Thyroid gland (tissue), 4 donors: ENCODE results near the gene VPS11.

ENCODE experiments used
- POLR2A ChIP-seq, 2 donors: fragments of 450-650 bp; IDR thresholded peaks; one replicate each; pipeline ENCODE4 v1.6.1; 2017; ENCODE audit warnings: antibody characterized with exemption in 2 of 2, mild to moderate bottlenecking in 2 of 2, moderate library complexity in 1 of 2
- TF ChIP-seq, protein P1 (sequence below), 6 experiments: fragments of 200-600 bp in 3 of 6; fragments of 450-650 bp in 3 of 6; sonication (generic) in 3 of 6; IDR thresholded peaks; one replicate each; pipeline ENCODE4 v1.5.1; 2016 to 2019; ENCODE audit warnings: antibody characterized with exemption in 6 of 6, mild to moderate bottlenecking in 2 of 6, inconsistent platforms in 1 of 6, moderate library complexity in 1 of 6

DNA sequence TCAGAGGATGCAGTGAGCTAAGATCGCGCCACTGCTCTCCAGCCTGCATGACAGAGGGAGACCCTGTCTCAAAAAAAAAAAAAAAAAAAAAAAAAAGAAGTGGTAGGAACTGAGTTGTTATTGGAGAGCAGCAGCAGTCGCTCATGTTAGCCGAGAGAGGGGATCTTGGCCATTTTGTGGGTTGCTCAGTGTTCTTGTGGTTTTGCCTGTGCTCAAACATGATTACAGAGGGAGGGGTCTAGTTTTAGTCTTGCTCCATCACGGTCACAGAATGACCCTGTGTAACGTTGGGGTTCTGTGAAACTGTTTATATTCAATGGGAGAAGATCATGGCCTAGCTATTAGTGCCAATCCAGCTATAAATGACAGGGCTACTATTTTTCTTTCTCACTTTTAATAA is 32.1 kb downstream of the VPS11 start:
- TF ChIP-seq, protein P1, sequence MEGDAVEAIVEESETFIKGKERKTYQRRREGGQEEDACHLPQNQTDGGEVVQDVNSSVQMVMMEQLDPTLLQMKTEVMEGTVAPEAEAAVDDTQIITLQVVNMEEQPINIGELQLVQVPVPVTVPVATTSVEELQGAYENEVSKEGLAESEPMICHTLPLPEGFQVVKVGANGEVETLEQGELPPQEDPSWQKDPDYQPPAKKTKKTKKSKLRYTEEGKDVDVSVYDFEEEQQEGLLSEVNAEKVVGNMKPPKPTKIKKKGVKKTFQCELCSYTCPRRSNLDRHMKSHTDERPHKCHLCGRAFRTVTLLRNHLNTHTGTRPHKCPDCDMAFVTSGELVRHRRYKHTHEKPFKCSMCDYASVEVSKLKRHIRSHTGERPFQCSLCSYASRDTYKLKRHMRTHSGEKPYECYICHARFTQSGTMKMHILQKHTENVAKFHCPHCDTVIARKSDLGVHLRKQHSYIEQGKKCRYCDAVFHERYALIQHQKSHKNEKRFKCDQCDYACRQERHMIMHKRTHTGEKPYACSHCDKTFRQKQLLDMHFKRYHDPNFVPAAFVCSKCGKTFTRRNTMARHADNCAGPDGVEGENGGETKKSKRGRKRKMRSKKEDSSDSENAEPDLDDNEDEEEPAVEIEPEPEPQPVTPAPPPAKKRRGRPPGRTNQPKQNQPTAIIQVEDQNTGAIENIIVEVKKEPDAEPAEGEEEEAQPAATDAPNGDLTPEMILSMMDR (IDR thresholded peaks at IDR 0.05), result no peak
- no peak for TF ChIP-seq POLR2A (IDR thresholded peaks at IDR 0.05)
